GM23338 (cell line): ENCODE data around the gene RNASE2. TPM values are rescaled to one million over a fixed set of nuclear protein-coding genes. Genes with fewer than 3 reads are reported as not detected.
A peak's percentile ranks its signal among the peaks of the same experiment; 100 is the strongest.

ENCODE experiments used
- ATAC-seq: fragments of 200-7000 bp; cut with Tn5 transposase; 3 replicates; pipeline ENCODE4 v1.9.1; 2020
- DNase-seq: peaks from one replicate; pipeline ENCODE4 v3.0.0-alpha.2; 2015; ENCODE audit warnings: low spot score
- H2AFZ ChIP-seq: fragments of 200-600 bp; sonication (generic); 2 replicates; pipeline ENCODE4 v1.8.0; 2016; ENCODE audit warnings: antibody characterized with exemption, mild to moderate bottlenecking, moderate library complexity
- H3F3A ChIP-seq: fragments of 200-600 bp; sonication (generic); replicated peaks from 2 replicates; pipeline ENCODE4 v1.8.0; 2017; ENCODE audit warnings: antibody characterized with exemption, mixed run types, low read depth
- H3K27ac ChIP-seq: fragments of 200-600 bp; sonication (generic); 2 replicates; pipeline ENCODE4 v1.6.1; 2016; ENCODE audit warnings: low read depth
- H3K27me3 ChIP-seq: fragments of 200-600 bp; sonication (generic); 2 replicates; pipeline ENCODE4 v1.8.0; 2016; ENCODE audit warnings: mild to moderate bottlenecking, mixed run types, moderate library complexity; ENCODE audit not compliant: insufficient read depth
- H3K36me3 ChIP-seq: fragments of 200-600 bp; sonication (generic); 2 replicates; pipeline ENCODE4 v1.8.0; 2016; ENCODE audit warnings: mild to moderate bottlenecking; ENCODE audit not compliant: insufficient read depth
- H3K4me1 ChIP-seq: fragments of 200-600 bp; sonication (generic); 2 replicates; pipeline ENCODE4 v1.8.0; 2016; ENCODE audit warnings: mild to moderate bottlenecking, moderate library complexity; ENCODE audit not compliant: insufficient read depth
- H3K4me2 ChIP-seq: fragments of 200-600 bp; sonication (generic); 2 replicates; pipeline ENCODE4 v1.7.1; 2017; ENCODE audit warnings: mixed run types
- H3K4me3 ChIP-seq: fragments of 200-600 bp; sonication (generic); 2 replicates; pipeline ENCODE4 v1.6.1; 2016; ENCODE audit warnings: mixed run types
- H3K79me2 ChIP-seq: fragments of 200-600 bp; sonication (generic); replicated peaks from 2 replicates; pipeline ENCODE4 v1.8.0; 2017; ENCODE audit warnings: mild to moderate bottlenecking; ENCODE audit not compliant: insufficient read depth
- H3K9me2 ChIP-seq: fragments of 200-600 bp; sonication (generic); 2 replicates; pipeline ENCODE4 v1.8.0; 2017; ENCODE audit not compliant: insufficient read depth
- H4K20me1 ChIP-seq: fragments of 200-600 bp; sonication (generic); replicated peaks from 2 replicates; pipeline ENCODE4 v1.8.0; 2017; ENCODE audit warnings: mild to moderate bottlenecking; ENCODE audit not compliant: insufficient read depth
- H3K27ac Mint-ChIP-seq: 2 replicates; pipeline ENCODE4 v1.8.0; 2020; ENCODE audit warnings: inconsistent platforms, mild to moderate bottlenecking, moderate library complexity, mixed read lengths
- H3K27me3 Mint-ChIP-seq: 3 replicates; pipeline ENCODE4 v1.8.0; 2022; ENCODE audit warnings: low read depth, mild to moderate bottlenecking, moderate library complexity, mixed read lengths, inconsistent platforms; ENCODE audit not compliant: insufficient read depth, poor library complexity
- H3K36me3 Mint-ChIP-seq: 3 replicates; pipeline ENCODE4 v1.8.0; 2021; ENCODE audit warnings: low read depth, mild to moderate bottlenecking, inconsistent platforms, moderate library complexity, mixed read lengths
- H3K4me1 Mint-ChIP-seq: 3 replicates; pipeline ENCODE4 v1.8.0; 2020; ENCODE audit warnings: mild to moderate bottlenecking, inconsistent platforms, mixed read lengths
- H3K4me3 Mint-ChIP-seq: 3 replicates; pipeline ENCODE4 v1.8.0; 2021; ENCODE audit warnings: moderate library complexity, mild to moderate bottlenecking, inconsistent platforms, mixed read lengths
- H3K9me3 Mint-ChIP-seq: 3 replicates; pipeline ENCODE4 v1.8.0; 2020; ENCODE audit warnings: moderate library complexity, mild to moderate bottlenecking, inconsistent platforms, mixed read lengths
- CREB1 ChIP-seq: fragments of 250-450 bp; sonication (Bioruptor Pico); IDR thresholded peaks from 2 replicates; pipeline ENCODE4 v1.5.0; 2020; ENCODE audit warnings: low read depth, mild to moderate bottlenecking, moderate library complexity
- ETS1 ChIP-seq: IDR thresholded peaks from 2 replicates; pipeline ENCODE4 v1.6.1; 2016; ENCODE audit warnings: antibody characterized with exemption
- JUNB ChIP-seq: IDR thresholded peaks from one replicate; pipeline ENCODE4 v1.6.1; 2016; ENCODE audit warnings: antibody characterized with exemption; ENCODE audit not compliant: unreplicated experiment
- NANOG ChIP-seq: IDR thresholded peaks from 2 replicates; pipeline ENCODE4 v1.6.1; 2016; ENCODE audit warnings: antibody characterized with exemption, borderline replicate concordance
- POLR2AphosphoS5 ChIP-seq: IDR thresholded peaks from 2 replicates; pipeline ENCODE4 v1.6.1; 2016; ENCODE audit warnings: antibody characterized with exemption, low read depth
- STAT1 ChIP-seq: IDR thresholded peaks from one replicate; pipeline ENCODE4 v1.6.1; 2016; ENCODE audit warnings: antibody characterized with exemption; ENCODE audit not compliant: unreplicated experiment
- ZNF331 ChIP-seq: fragments of 250-450 bp; sonication (Bioruptor Pico); IDR thresholded peaks from 2 replicates; pipeline ENCODE4 v1.5.0; 2020; ENCODE audit warnings: low read depth, mild to moderate bottlenecking, moderate library complexity
- ZNF462 ChIP-seq: fragments of 250-450 bp; sonication (Bioruptor Pico); IDR thresholded peaks from 2 replicates; pipeline ENCODE4 v1.5.0; 2020; ENCODE audit warnings: mild to moderate bottlenecking, moderate library complexity
- polyA plus RNA-seq: library from polyadenylated mRNA; unstranded; fragments of >200 nt; fragmentation: Nextera tagmentation; extraction: Ambion mirVana; gene quantifications from 2 replicates; pipeline ENCODE4 v1.2.1, GENCODE V29; 2016
- total RNA-seq: library from RNA; depleted of rRNA; stranded (reverse); fragments of >200 nt; shearing (Covaris generic); gene quantifications from 2 replicates; pipeline ENCODE4 v1.2.3, GENCODE V29; 2014
- TF ChIP-seq, protein P1 (sequence below): IDR thresholded peaks from one replicate; pipeline ENCODE4 v1.6.1; 2018; ENCODE audit warnings: antibody characterized with exemption; ENCODE audit not compliant: unreplicated experiment

Gene RNASE2
- total and polyA plus RNA-seq, 2 experiments from 2014 or later = not detected

- TF ChIP-seq ZNF462 (CRISPR knock-in tag) = no peak
- TF ChIP-seq NANOG = no peak
- TF ChIP-seq ZNF331 (CRISPR knock-in tag) = no peak
- TF ChIP-seq CREB1 (CRISPR knock-in tag) = no peak
- no peak for TF ChIP-seq JUNB
- no peak for TF ChIP-seq ETS1
- TF ChIP-seq POLR2AphosphoS5 = no peak
- no peak for TF ChIP-seq STAT1
These were observed 44.3 kb downstream of the RNASE2 start (continued) for GRCh38 chr14:20999591-20999990.

DNA sequence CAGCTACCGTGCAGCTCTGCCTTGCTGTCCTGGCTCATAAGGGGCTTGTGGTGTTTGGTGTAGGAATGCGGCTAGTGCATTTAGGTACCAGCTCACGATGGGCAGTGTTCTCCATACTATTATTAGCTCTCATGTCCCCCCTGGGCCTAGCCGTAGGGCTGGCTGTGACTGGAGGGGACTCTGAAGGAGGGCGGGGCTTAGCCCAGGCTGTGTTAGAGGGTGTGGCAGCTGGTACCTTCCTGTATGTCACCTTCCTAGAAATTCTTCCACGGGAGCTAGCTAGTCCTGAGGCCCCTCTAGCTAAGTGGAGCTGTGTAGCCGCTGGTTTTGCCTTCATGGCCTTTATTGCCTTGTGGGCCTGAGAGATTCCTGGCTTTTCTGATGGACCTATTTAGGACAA, 45.9 kb downstream of the RNASE2 start:
- DNase-seq (peak; percentile 43), ATAC-seq (peak; percentile 62)
- no peak overlapping the region for H3K4me3 ChIP-seq
- H3K27me3 ChIP-seq = no peaks in the 10 kb centered on the region
- H3K27ac ChIP-seq = no peak overlapping the region
- no peaks in the 10 kb centered on the region for H4K20me1 ChIP-seq
- Mint-ChIP-seq H3K27me3 (peaks cover 2% of the 10 kb centered on the region), H3K27ac (no peak overlapping the region), H3K36me3 (peaks cover 4% of the 10 kb centered on the region), H3K9me3 (no peaks in the 10 kb centered on the region), H3K4me1 (peaks cover 23% of the 10 kb centered on the region), H3K4me3 (no peak overlapping the region)
- H3K36me3 ChIP-seq = peaks cover 4% of the 10 kb centered on the region
- 0 out of 2 replicates have a peak overlapping the region, but pooled peaks have one; percentile 63 for H2AFZ ChIP-seq
- H3K4me1 ChIP-seq = peaks cover 6% of the 10 kb centered on the region
- no peaks in the 10 kb centered on the region for H3K9me2 ChIP-seq
- H3F3A ChIP-seq = 0 out of 2 replicates have a peak, but pooled peaks cover 4% of the 10 kb centered on the region
- H3K4me2 ChIP-seq = no peak overlapping the region
- H3K79me2 ChIP-seq = no peaks in the 10 kb centered on the region
- TF ChIP-seq, protein P1, sequence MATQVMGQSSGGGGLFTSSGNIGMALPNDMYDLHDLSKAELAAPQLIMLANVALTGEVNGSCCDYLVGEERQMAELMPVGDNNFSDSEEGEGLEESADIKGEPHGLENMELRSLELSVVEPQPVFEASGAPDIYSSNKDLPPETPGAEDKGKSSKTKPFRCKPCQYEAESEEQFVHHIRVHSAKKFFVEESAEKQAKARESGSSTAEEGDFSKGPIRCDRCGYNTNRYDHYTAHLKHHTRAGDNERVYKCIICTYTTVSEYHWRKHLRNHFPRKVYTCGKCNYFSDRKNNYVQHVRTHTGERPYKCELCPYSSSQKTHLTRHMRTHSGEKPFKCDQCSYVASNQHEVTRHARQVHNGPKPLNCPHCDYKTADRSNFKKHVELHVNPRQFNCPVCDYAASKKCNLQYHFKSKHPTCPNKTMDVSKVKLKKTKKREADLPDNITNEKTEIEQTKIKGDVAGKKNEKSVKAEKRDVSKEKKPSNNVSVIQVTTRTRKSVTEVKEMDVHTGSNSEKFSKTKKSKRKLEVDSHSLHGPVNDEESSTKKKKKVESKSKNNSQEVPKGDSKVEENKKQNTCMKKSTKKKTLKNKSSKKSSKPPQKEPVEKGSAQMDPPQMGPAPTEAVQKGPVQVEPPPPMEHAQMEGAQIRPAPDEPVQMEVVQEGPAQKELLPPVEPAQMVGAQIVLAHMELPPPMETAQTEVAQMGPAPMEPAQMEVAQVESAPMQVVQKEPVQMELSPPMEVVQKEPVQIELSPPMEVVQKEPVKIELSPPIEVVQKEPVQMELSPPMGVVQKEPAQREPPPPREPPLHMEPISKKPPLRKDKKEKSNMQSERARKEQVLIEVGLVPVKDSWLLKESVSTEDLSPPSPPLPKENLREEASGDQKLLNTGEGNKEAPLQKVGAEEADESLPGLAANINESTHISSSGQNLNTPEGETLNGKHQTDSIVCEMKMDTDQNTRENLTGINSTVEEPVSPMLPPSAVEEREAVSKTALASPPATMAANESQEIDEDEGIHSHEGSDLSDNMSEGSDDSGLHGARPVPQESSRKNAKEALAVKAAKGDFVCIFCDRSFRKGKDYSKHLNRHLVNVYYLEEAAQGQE = no peak
